GM21515 (cell line): Measurements from ENCODE around the gene DIS3L2.

Experiments
- ATAC-seq: cut with Tn5 transposase; IDR thresholded peaks from one replicate; pipeline ENCODE4 v1.9.1; 2021; ENCODE audit not compliant: unreplicated experiment

Gene DIS3L2

GRCh38 chr2:231961349-231962166 is at the start of gene DIS3L2:
TSS of gene DIS3L2 (plus strand) at chr2:231961713. CDS start at chr2:232014928, 53,215 bp downstream.
- peak; percentile 88 for ATAC-seq

GRCh38 chr2:231914077-231914690 is 47.3 kb upstream of the DIS3L2 start:
- no peak for ATAC-seq

GRCh38 chr2:231917280-231918066 is 44.0 kb upstream of the DIS3L2 start:
- no peak for ATAC-seq

- no peak for ATAC-seq
Observed at GRCh38 chr2:231918501-231919330, 42.8 kb upstream of the DIS3L2 start.

- no peak for ATAC-seq
Observed at GRCh38 chr2:231919341-231920035, 42.0 kb upstream of the DIS3L2 start.

- ATAC-seq = no peak
Observed at GRCh38 chr2:231920366-231920765, 41.1 kb upstream of the DIS3L2 start.

- ATAC-seq = no peak
Observed at GRCh38 chr2:231920795-231921194, 40.7 kb upstream of the DIS3L2 start.

- no peak for ATAC-seq
Observed at GRCh38 chr2:231922311-231923009, 39.1 kb upstream of the DIS3L2 start.

GRCh38 chr2:231923010-231923344 is 38.5 kb upstream of the DIS3L2 start:
- no peak for ATAC-seq

GRCh38 chr2:231923951-231924888 is 37.3 kb upstream of the DIS3L2 start:
- no peak for ATAC-seq

- ATAC-seq = no peak
Observed at GRCh38 chr2:231924889-231925275, 36.6 kb upstream of the DIS3L2 start.

- ATAC-seq = no peak
Observed at GRCh38 chr2:231925303-231926179, 36.0 kb upstream of the DIS3L2 start.

- ATAC-seq = no peak
Observed at GRCh38 chr2:231926180-231926741, 35.3 kb upstream of the DIS3L2 start, which contains the start of gene NPPC. TSS of gene NPPC (minus strand) at chr2:231926396. CDS start at chr2:231926249, 147 bp downstream.

GRCh38 chr2:231926761-231927565 is 34.5 kb upstream of the DIS3L2 start:
- no peak for ATAC-seq

- no peak for ATAC-seq
Observed at GRCh38 chr2:231927566-231927890, 34.0 kb upstream of the DIS3L2 start.

- ATAC-seq = no peak
Observed at GRCh38 chr2:231928481-231928880, 33.0 kb upstream of the DIS3L2 start.
